OCI-LY1 (cell line): ENCODE data around the gene MCEMP1.

ENCODE experiments used
- EZH2 ChIP-seq: fragments of 200-600 bp; sonication (generic), shearing (Covaris generic); IDR thresholded peaks from 2 replicates; pipeline ENCODE4 v1.8.0; 2017; ENCODE audit warnings: borderline replicate concordance, mixed run types, mild to moderate bottlenecking, antibody characterized with exemption, low read length, moderate library complexity, mixed read lengths
- TF ChIP-seq, protein P1 (sequence below): fragments of 200-600 bp; sonication (generic), shearing (Covaris generic); IDR thresholded peaks from 2 replicates; pipeline ENCODE4 v1.5.1; 2017; ENCODE audit warnings: mild to moderate bottlenecking, antibody characterized with exemption, low read length, moderate library complexity, mixed read lengths

DNA sequence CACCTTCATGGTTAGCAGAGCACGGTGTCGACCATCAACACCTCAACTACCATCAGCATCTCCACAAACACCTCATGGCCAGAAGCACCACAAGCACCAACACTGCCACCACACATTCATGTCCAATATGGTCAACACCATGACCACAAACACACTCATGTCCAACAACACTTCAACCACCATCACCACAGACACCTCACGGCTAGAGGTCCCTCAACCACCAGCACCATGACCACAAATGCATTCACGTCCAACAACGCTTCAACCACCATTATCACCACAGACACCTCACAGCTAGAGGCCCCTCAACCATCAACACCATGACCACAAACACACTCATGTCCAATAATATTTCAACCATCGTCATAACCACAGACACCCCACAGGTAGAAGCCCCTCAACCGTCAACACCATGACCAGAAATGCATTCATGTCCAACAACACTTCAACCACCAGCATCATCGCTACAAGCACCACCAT is 13.9 kb downstream of the MCEMP1 start:
- TF ChIP-seq, protein P1, sequence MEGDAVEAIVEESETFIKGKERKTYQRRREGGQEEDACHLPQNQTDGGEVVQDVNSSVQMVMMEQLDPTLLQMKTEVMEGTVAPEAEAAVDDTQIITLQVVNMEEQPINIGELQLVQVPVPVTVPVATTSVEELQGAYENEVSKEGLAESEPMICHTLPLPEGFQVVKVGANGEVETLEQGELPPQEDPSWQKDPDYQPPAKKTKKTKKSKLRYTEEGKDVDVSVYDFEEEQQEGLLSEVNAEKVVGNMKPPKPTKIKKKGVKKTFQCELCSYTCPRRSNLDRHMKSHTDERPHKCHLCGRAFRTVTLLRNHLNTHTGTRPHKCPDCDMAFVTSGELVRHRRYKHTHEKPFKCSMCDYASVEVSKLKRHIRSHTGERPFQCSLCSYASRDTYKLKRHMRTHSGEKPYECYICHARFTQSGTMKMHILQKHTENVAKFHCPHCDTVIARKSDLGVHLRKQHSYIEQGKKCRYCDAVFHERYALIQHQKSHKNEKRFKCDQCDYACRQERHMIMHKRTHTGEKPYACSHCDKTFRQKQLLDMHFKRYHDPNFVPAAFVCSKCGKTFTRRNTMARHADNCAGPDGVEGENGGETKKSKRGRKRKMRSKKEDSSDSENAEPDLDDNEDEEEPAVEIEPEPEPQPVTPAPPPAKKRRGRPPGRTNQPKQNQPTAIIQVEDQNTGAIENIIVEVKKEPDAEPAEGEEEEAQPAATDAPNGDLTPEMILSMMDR = no peak
- no peak for TF ChIP-seq EZH2
